Mucosa of stomach (tissue), 1 donor: ENCODE data around the gene PROM2.
"Not testable (repeated sequence)": the region's sequence is repeated elsewhere in the genome, so short reads cannot be mapped to it uniquely, and the experiment has no call there.

Source experiments
- H3K27me3 ChIP-seq: one replicate; pipeline ENCODE4 v1.7.0; 2013; ENCODE audit warnings: mild to moderate bottlenecking, low read length; ENCODE audit not compliant: control insufficient read depth, insufficient read depth
- H3K36me3 ChIP-seq: one replicate; pipeline ENCODE4 v1.7.0; 2013; ENCODE audit warnings: low read length; ENCODE audit not compliant: control insufficient read depth, insufficient read depth
- H3K4me1 ChIP-seq: one replicate; pipeline ENCODE4 v1.7.0; 2013; ENCODE audit warnings: mild to moderate bottlenecking, low read length; ENCODE audit not compliant: control insufficient read depth, insufficient read depth
- H3K4me3 ChIP-seq: one replicate; pipeline ENCODE4 v1.7.0; 2013; ENCODE audit warnings: low read length
- H3K9ac ChIP-seq: one replicate; pipeline ENCODE4 v1.7.0; 2013; ENCODE audit warnings: mild to moderate bottlenecking, low read length, moderate library complexity
- H3K9me3 ChIP-seq: one replicate; pipeline ENCODE4 v1.7.0; 2013; ENCODE audit warnings: mild to moderate bottlenecking, low read length, moderate library complexity; ENCODE audit not compliant: control insufficient read depth
- donor health status: Pancreatic carcinoma.

PROM2 gene

GRCh38 chr2:95260028-95261023, 13.9 kb upstream of the PROM2 start:
- no peaks in the 10 kb centered on the region for H3K27me3 ChIP-seq
- no peaks in the 10 kb centered on the region for H3K36me3 ChIP-seq
- no peaks in the 10 kb centered on the region for H3K4me1 ChIP-seq
- no peak overlapping the region for H3K9ac ChIP-seq
- no peaks in the 10 kb centered on the region for H3K9me3 ChIP-seq
- no peak overlapping the region for H3K4me3 ChIP-seq

- no peak overlapping the region for H3K4me3 ChIP-seq
- H3K4me1 ChIP-seq, result no peaks in the 10 kb centered on the region
- no peaks in the 10 kb centered on the region for H3K9me3 ChIP-seq
- H3K36me3 ChIP-seq, result no peaks in the 10 kb centered on the region
- no peak overlapping the region for H3K9ac ChIP-seq
- no peaks in the 10 kb centered on the region for H3K27me3 ChIP-seq
These were observed 12.6 kb upstream of the PROM2 start for GRCh38 chr2:95261602-95262001.

- no peaks in the 10 kb centered on the region for H3K36me3 ChIP-seq
- H3K27me3 ChIP-seq, result no peaks in the 10 kb centered on the region
- H3K9me3 ChIP-seq, result no peaks in the 10 kb centered on the region
- H3K4me1 ChIP-seq, result no peaks in the 10 kb centered on the region
- H3K4me3 ChIP-seq, result no peak overlapping the region
- H3K9ac ChIP-seq, result no peak overlapping the region
These were observed 11.2 kb upstream of the PROM2 start for GRCh38 chr2:95262896-95263542.

GRCh38 chr2:95264624-95265023, 9.6 kb upstream of the PROM2 start:
- H3K9ac ChIP-seq, result no peak overlapping the region
- no peaks in the 10 kb centered on the region for H3K36me3 ChIP-seq
- no peak overlapping the region for H3K4me3 ChIP-seq
- H3K4me1 ChIP-seq, result no peaks in the 10 kb centered on the region
- no peaks in the 10 kb centered on the region for H3K27me3 ChIP-seq
- no peaks in the 10 kb centered on the region for H3K9me3 ChIP-seq

GRCh38 chr2:95265182-95265581, 9.1 kb upstream of the PROM2 start:
- Histone ChIP-seq H3K9me3 (no peaks in the 10 kb centered on the region), H3K4me3 (no peak overlapping the region), H3K4me1 (no peaks in the 10 kb centered on the region), H3K27me3 (no peaks in the 10 kb centered on the region), H3K9ac (no peak overlapping the region), H3K36me3 (no peaks in the 10 kb centered on the region)

- no peak overlapping the region for H3K9ac ChIP-seq
- no peaks in the 10 kb centered on the region for H3K36me3 ChIP-seq
- no peaks in the 10 kb centered on the region for H3K9me3 ChIP-seq
- H3K4me3 ChIP-seq, result no peak overlapping the region
- H3K4me1 ChIP-seq, result no peaks in the 10 kb centered on the region
- no peaks in the 10 kb centered on the region for H3K27me3 ChIP-seq
These were observed 7.3 kb upstream of the PROM2 start for GRCh38 chr2:95266781-95267430.

GRCh38 chr2:95267458-95268210, 6.6 kb upstream of the PROM2 start:
- Histone ChIP-seq H3K9me3 (no peaks in the 10 kb centered on the region), H3K4me3 (no peak overlapping the region), H3K27me3 (no peaks in the 10 kb centered on the region), H3K4me1 (no peaks in the 10 kb centered on the region), H3K9ac (no peak overlapping the region), H3K36me3 (no peaks in the 10 kb centered on the region)

GRCh38 chr2:95268211-95269035, 5.8 kb upstream of the PROM2 start:
- Histone ChIP-seq H3K9ac (no peak overlapping the region), H3K9me3 (no peaks in the 10 kb centered on the region), H3K4me3 (no peak overlapping the region), H3K36me3 (no peaks in the 10 kb centered on the region), H3K4me1 (peaks cover 3% of the 10 kb centered on the region), H3K27me3 (no peaks in the 10 kb centered on the region)

GRCh38 chr2:95269036-95269680, 5.1 kb upstream of the PROM2 start:
- Histone ChIP-seq H3K27me3 (no peaks in the 10 kb centered on the region), H3K4me1 (peaks cover 10% of the 10 kb centered on the region), H3K9me3 (no peaks in the 10 kb centered on the region), H3K4me3 (no peak overlapping the region), H3K36me3 (no peaks in the 10 kb centered on the region), H3K9ac (no peak overlapping the region)

GRCh38 chr2:95269745-95270144, 4.5 kb upstream of the PROM2 start:
- H3K4me1 ChIP-seq, result peaks cover 11% of the 10 kb centered on the region
- H3K9ac ChIP-seq, H3K9me3 ChIP-seq, H3K27me3 ChIP-seq, H3K4me3 ChIP-seq, H3K36me3 ChIP-seq: not testable (repeated sequence)
